ENCODE results near the gene TRAF3IP1. TPM values are rescaled to one million over a fixed set of nuclear protein-coding genes. Genes with fewer than 3 reads are reported as not detected.

TRAF3IP1 gene
- total RNA-seq, 4 donors from 2014 or later, result 19.9 to 38.6 (median 23.6) TPM

DNA sequence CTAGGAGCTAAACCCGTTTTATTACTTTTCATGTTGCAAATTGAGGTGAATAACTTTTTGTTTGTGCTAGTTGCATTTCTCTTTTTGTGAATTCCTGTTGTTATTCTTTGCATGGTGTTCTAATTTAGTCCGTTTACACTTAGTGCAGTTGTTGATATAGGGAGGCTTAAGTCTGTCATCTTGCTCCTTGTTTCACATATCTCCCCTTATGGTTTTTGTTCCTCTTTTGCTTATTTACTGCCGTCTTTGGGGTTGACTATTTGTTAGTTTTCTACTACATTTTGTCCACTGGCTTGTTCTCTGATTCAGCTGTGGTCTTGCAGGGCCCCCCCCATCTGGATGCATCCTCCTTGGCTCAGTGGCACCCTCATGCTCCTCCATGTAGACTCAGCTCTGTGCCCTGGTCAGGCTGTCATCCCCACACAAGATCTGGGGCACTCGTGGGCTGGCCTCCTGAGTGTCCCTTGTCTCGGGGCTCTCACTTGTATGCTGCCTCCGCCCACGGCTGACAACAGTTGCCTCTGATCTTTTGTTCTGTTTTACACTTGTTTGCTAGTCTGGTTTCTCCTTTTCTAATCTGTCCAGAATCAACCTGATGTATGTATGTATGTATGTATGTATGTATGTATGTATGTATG lies 63.5 kb downstream of the TRAF3IP1 start:
- 93% methylated on average over 7 of the region's 7 CpGs for WGBS
- H3K4me1 ChIP-seq, result peaks cover 7 to 14% (median 12%) of the 10 kb centered on the region in 4 donors
- no peak overlapping the region for H3K27ac ChIP-seq (replicated peaks in 1 of 4)
- H3K9me3 ChIP-seq, result no peaks in the 10 kb centered on the region
- intact Hi-C loops (cut with DNase I), result no loop called here
- peaks cover 0 to 28% (median 10%) of the 10 kb centered on the region in 4 donors for H3K36me3 ChIP-seq
- H3K4me3 ChIP-seq, result no peak overlapping the region
- TF ChIP-seq, protein P1, sequence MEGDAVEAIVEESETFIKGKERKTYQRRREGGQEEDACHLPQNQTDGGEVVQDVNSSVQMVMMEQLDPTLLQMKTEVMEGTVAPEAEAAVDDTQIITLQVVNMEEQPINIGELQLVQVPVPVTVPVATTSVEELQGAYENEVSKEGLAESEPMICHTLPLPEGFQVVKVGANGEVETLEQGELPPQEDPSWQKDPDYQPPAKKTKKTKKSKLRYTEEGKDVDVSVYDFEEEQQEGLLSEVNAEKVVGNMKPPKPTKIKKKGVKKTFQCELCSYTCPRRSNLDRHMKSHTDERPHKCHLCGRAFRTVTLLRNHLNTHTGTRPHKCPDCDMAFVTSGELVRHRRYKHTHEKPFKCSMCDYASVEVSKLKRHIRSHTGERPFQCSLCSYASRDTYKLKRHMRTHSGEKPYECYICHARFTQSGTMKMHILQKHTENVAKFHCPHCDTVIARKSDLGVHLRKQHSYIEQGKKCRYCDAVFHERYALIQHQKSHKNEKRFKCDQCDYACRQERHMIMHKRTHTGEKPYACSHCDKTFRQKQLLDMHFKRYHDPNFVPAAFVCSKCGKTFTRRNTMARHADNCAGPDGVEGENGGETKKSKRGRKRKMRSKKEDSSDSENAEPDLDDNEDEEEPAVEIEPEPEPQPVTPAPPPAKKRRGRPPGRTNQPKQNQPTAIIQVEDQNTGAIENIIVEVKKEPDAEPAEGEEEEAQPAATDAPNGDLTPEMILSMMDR (IDR thresholded peaks at IDR 0.05), result no peak
- TF ChIP-seq EP300 (IDR thresholded peaks at IDR 0.05) (no peak), POLR2AphosphoS5 (IDR thresholded peaks at IDR 0.05) (no peak), POLR2A (IDR thresholded peaks at IDR 0.05; ENCODE audit: low read depth) (no peak)
- no peaks in the 10 kb centered on the region for H3K27me3 ChIP-seq
- DNase-seq (ENCODE audit: extremely low spot score), result no peak

DNA sequence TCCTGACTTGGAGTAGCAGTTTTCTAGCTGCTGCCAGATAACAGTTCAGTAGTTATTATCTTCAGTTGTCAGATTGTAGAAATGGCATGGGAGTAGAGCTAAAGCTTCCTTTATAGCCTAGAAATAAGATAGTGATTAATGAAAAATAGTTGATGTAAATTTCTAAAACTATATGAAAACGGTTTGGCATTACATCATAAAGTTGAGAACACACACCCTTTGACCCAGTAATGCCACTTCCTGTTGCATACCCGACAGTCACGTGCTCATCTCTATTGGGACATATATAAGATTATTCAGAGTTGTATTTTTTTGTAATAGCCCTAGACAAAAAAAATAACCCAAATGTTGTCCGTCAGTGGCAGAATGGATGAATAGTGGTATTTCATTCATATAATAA lies 67.0 kb downstream of the TRAF3IP1 start:
- DNase-seq (ENCODE audit: extremely low spot score), result no peak
- Histone ChIP-seq H3K27me3 (no peaks in the 10 kb centered on the region), H3K4me3 (no peak overlapping the region), H3K36me3 (peaks cover 0 to 17% (median 5%) of the 10 kb centered on the region in 4 donors), H3K9me3 (no peaks in the 10 kb centered on the region), H3K4me1 (peaks cover 8 to 30% (median 29%) of the 10 kb centered on the region in 4 donors), H3K27ac (replicated peaks in 1 of 4) (no peak overlapping the region)
- TF ChIP-seq POLR2AphosphoS5 (IDR thresholded peaks at IDR 0.05), result no peak
- TF ChIP-seq POLR2A (IDR thresholded peaks at IDR 0.05; ENCODE audit: low read depth), result no peak
- TF ChIP-seq EP300 (IDR thresholded peaks at IDR 0.05), result no peak
- TF ChIP-seq, protein P1 (IDR thresholded peaks at IDR 0.05), result no peak
- intact Hi-C loops (cut with DNase I), result no loop called here
- WGBS, result 65% methylated on average over 4 of the region's 4 CpGs

DNA sequence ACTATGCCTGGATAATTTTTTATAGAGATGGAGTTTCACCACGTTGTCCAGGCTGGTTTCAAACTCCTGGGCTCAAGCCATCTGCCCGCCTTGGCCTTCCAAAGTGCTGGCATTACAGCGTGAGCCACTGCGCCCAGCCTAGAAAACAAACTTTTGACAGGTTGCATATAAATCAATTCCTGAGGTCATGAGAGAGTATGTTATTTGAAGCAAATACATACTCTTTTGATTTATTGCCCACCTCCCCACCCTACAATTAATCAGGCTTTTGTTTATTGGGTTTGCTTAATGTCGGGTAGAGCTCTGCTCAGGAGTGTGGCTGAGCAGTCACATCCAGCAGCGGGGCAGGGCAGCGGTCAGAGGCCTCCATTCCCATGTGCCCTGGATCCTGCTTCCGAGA lies 68.5 kb downstream of the TRAF3IP1 start:
- DNase-seq (ENCODE audit: extremely low spot score), result no peak
- no peak for TF ChIP-seq EP300 (IDR thresholded peaks at IDR 0.05)
- TF ChIP-seq, protein P1 (IDR thresholded peaks at IDR 0.05), result no peak
- no peak for TF ChIP-seq POLR2AphosphoS5 (IDR thresholded peaks at IDR 0.05)
- TF ChIP-seq POLR2A (IDR thresholded peaks at IDR 0.05; ENCODE audit: low read depth), result no peak
- Histone ChIP-seq H3K4me3 (no peak overlapping the region), H3K4me1 (peaks cover 8 to 30% (median 29%) of the 10 kb centered on the region in 4 donors), H3K27ac (replicated peaks in 1 of 4) (peak overlapping the region in 2 of 4 donors; percentile 80 to 82), H3K9me3 (no peaks in the 10 kb centered on the region), H3K36me3 (peaks cover 0 to 5% (median 0%) of the 10 kb centered on the region in 4 donors), H3K27me3 (no peaks in the 10 kb centered on the region)
- 68% methylated on average over 8 of the region's 8 CpGs for WGBS
- intact Hi-C loops (cut with DNase I), result no loop called here

DNA sequence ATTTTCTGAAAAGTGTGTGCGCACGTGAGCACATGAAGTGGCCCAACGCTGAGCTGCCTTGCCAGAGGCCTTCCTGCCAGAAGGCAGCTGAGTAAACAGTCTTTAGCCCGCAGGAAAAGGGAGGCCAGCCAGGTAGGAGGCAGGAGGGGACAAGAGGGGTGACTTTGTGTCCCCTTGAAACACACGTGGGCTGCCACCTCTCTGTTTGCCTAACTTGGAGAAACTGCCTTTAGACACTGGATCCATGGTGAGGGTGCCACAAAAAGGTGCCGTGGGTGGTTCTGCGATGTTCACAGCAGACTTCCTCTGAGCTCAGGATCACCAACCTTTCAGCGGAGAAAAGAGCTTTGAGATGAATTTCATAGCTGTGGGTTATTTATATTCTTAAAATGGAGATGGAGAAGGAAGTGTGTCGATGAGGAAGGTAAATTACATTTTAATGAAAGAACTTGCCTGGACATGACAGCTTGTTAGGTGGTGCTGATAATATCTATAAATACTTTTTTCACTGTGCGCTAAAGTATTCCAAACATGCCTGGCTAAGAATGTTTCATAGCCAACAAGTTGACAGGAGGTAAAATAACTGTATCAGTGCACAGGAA lies 69.8 kb downstream of the TRAF3IP1 start:
- 28% methylated on average over 10 of the region's 10 CpGs for WGBS
- peaks cover 0 to 5% (median 0%) of the 10 kb centered on the region in 4 donors for H3K36me3 ChIP-seq
- no peaks in the 10 kb centered on the region for H3K9me3 ChIP-seq
- intact Hi-C loops (cut with DNase I), result no loop called here
- H3K27ac ChIP-seq (replicated peaks in 1 of 4), result peak overlapping the region; percentile 80 to 86 (median 82)
- peaks cover 8 to 30% (median 29%) of the 10 kb centered on the region in 4 donors for H3K4me1 ChIP-seq
- peak overlapping the region in 3 of 4 donors; percentile 3 to 19 (median 8) for H3K4me3 ChIP-seq
- no peaks in the 10 kb centered on the region for H3K27me3 ChIP-seq
- no peak for DNase-seq (ENCODE audit: extremely low spot score)
- peak; percentile 53 to 76 for TF ChIP-seq POLR2AphosphoS5 (IDR thresholded peaks at IDR 0.05)
- no peak for TF ChIP-seq EP300 (IDR thresholded peaks at IDR 0.05)

DNA sequence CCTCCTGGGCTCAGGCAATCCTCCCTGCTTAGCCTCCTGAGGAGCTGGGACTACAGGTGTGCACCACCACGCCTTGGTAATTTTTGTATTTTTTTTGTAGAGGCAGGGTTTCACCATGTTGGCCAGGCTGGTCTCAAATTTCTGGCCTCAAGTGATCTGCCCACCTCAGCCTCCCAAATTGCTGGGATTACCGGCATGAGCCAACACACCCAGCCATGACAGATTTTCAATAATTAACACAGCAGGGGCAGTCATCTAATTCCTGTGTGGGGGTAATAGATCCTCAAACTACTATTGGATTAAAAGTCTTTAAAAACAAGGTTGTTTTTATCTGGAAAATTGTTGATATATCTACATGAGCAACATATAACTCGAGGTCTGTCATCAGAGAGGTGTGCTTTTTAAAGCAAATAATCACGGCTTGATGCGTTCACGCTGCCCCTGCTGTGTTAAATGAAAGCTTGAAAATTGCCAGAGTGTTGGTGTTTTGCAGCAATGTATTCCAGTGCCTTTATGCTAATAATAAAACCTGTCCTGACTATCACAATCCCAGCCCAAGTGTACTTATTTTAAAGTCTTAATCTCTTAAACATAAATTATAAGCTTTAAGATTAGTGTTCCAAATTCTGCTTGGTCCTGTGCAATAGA lies 70.8 kb downstream of the TRAF3IP1 start:
- H3K27me3 ChIP-seq, result no peaks in the 10 kb centered on the region
- intact Hi-C loops (cut with DNase I), result no loop called here
- no peak for DNase-seq (ENCODE audit: extremely low spot score)
- no peaks in the 10 kb centered on the region for H3K36me3 ChIP-seq
- peak overlapping the region in 3 of 4 donors; percentile 81 to 86 (median 82) for H3K27ac ChIP-seq (replicated peaks in 1 of 4)
- H3K4me3 ChIP-seq, result no peak overlapping the region
- H3K4me1 ChIP-seq, result peaks cover 8 to 30% (median 29%) of the 10 kb centered on the region in 4 donors
- WGBS, result 82% methylated on average over 6 of the region's 6 CpGs
- no peaks in the 10 kb centered on the region for H3K9me3 ChIP-seq
- no peak for TF ChIP-seq EP300 (IDR thresholded peaks at IDR 0.05)
- no peak for TF ChIP-seq POLR2AphosphoS5 (IDR thresholded peaks at IDR 0.05)
